Neuron (in vitro differentiated cells): Measurements from ENCODE around the gene LINC01488.

Experiments
- H2AFZ ChIP-seq: one replicate; pipeline ENCODE4 v1.6.1; 2013; ENCODE audit warnings: low read depth, mild to moderate bottlenecking, inconsistent platforms, low read length, moderate library complexity
- H3K27me3 ChIP-seq: one replicate; pipeline ENCODE4 v1.6.1; 2013; ENCODE audit warnings: low read length; ENCODE audit not compliant: insufficient read depth
- H3K36me3 ChIP-seq: one replicate; pipeline ENCODE4 v1.6.1; 2013; ENCODE audit warnings: low read length; ENCODE audit not compliant: insufficient read depth
- H3K4me1 ChIP-seq: one replicate; pipeline ENCODE4 v1.6.1; 2013; ENCODE audit warnings: low read length; ENCODE audit not compliant: insufficient read depth
- H3K4me3 ChIP-seq: 2 replicates; pipeline ENCODE4 v1.5.1; 2013; ENCODE audit warnings: mild to moderate bottlenecking, low read length, moderate library complexity
- H3K9me3 ChIP-seq: one replicate; pipeline ENCODE4 v1.6.1; 2013; ENCODE audit warnings: low read length

LINC01488 gene

GRCh38 chr11:69440876-69441275, 40.6 kb upstream of the LINC01488 start:
- Histone ChIP-seq H3K9me3 (no peaks in the 10 kb centered on the region), H2AFZ (no peak overlapping the region), H3K27me3 (no peaks in the 10 kb centered on the region), H3K36me3 (no peaks in the 10 kb centered on the region), H3K4me1 (peaks cover 17% of the 10 kb centered on the region), H3K4me3 (no peak overlapping the region)

- Histone ChIP-seq H3K4me1 (peaks cover 17% of the 10 kb centered on the region), H3K36me3 (no peaks in the 10 kb centered on the region), H3K27me3 (no peaks in the 10 kb centered on the region), H2AFZ (no peak overlapping the region), H3K4me3 (no peak overlapping the region), H3K9me3 (no peaks in the 10 kb centered on the region)
Observed at GRCh38 chr11:69442012-69442806, 39.3 kb upstream of the LINC01488 start.

GRCh38 chr11:69442807-69443137, 38.7 kb upstream of the LINC01488 start:
- Histone ChIP-seq H3K4me1 (peaks cover 17% of the 10 kb centered on the region), H3K27me3 (no peaks in the 10 kb centered on the region), H3K36me3 (no peaks in the 10 kb centered on the region), H2AFZ (peak overlapping the region; percentile 91), H3K9me3 (no peaks in the 10 kb centered on the region), H3K4me3 (peak overlapping the region; percentile 44)

GRCh38 chr11:69443138-69443967, 38.1 kb upstream of the LINC01488 start:
- H3K4me1 ChIP-seq = peaks cover 17% of the 10 kb centered on the region
- H2AFZ ChIP-seq = peak overlapping the region; percentile 91
- peak overlapping the region; percentile 44 for H3K4me3 ChIP-seq
- H3K9me3 ChIP-seq = no peaks in the 10 kb centered on the region
- H3K27me3 ChIP-seq = no peaks in the 10 kb centered on the region
- H3K36me3 ChIP-seq = no peaks in the 10 kb centered on the region

- H3K9me3 ChIP-seq = no peaks in the 10 kb centered on the region
- H2AFZ ChIP-seq = peak overlapping the region; percentile 91
- no peaks in the 10 kb centered on the region for H3K27me3 ChIP-seq
- H3K36me3 ChIP-seq = no peaks in the 10 kb centered on the region
- H3K4me1 ChIP-seq = peaks cover 19% of the 10 kb centered on the region
- H3K4me3 ChIP-seq = peak overlapping the region; percentile 44
Observed at GRCh38 chr11:69443968-69444364, 37.5 kb upstream of the LINC01488 start.

GRCh38 chr11:69444381-69445130, 36.9 kb upstream of the LINC01488 start:
- Histone ChIP-seq H2AFZ (no peak overlapping the region), H3K4me3 (no peak overlapping the region), H3K4me1 (peaks cover 20% of the 10 kb centered on the region), H3K36me3 (no peaks in the 10 kb centered on the region), H3K27me3 (no peaks in the 10 kb centered on the region), H3K9me3 (no peaks in the 10 kb centered on the region)

GRCh38 chr11:69445131-69445470, 36.4 kb upstream of the LINC01488 start:
- peaks cover 20% of the 10 kb centered on the region for H3K4me1 ChIP-seq
- no peaks in the 10 kb centered on the region for H3K27me3 ChIP-seq
- no peak overlapping the region for H2AFZ ChIP-seq
- no peak overlapping the region for H3K4me3 ChIP-seq
- no peaks in the 10 kb centered on the region for H3K9me3 ChIP-seq
- no peaks in the 10 kb centered on the region for H3K36me3 ChIP-seq

GRCh38 chr11:69446108-69446507, 35.4 kb upstream of the LINC01488 start:
- Histone ChIP-seq H3K4me3 (no peak overlapping the region), H3K4me1 (peaks cover 20% of the 10 kb centered on the region), H2AFZ (no peak overlapping the region), H3K27me3 (no peaks in the 10 kb centered on the region), H3K9me3 (no peaks in the 10 kb centered on the region), H3K36me3 (no peaks in the 10 kb centered on the region)

- no peak overlapping the region for H2AFZ ChIP-seq
- no peaks in the 10 kb centered on the region for H3K27me3 ChIP-seq
- H3K4me1 ChIP-seq = peaks cover 15% of the 10 kb centered on the region
- H3K36me3 ChIP-seq = no peaks in the 10 kb centered on the region
- no peak overlapping the region for H3K4me3 ChIP-seq
- no peaks in the 10 kb centered on the region for H3K9me3 ChIP-seq
Observed at GRCh38 chr11:69447786-69448185, 33.7 kb upstream of the LINC01488 start.

GRCh38 chr11:69448471-69449284, 32.8 kb upstream of the LINC01488 start:
- peaks cover 8% of the 10 kb centered on the region for H3K4me1 ChIP-seq

GRCh38 chr11:69449320-69450063, 32.0 kb upstream of the LINC01488 start:
- Histone ChIP-seq H2AFZ (no peak overlapping the region), H3K4me3 (no peak overlapping the region), H3K4me1 (peaks cover 3% of the 10 kb centered on the region), H3K27me3 (no peaks in the 10 kb centered on the region), H3K36me3 (no peaks in the 10 kb centered on the region), H3K9me3 (no peaks in the 10 kb centered on the region)

More at GRCh38 chr11:69448471-69449284, 32.8 kb upstream of the LINC01488 start:
- no peaks in the 10 kb centered on the region for H3K27me3 ChIP-seq
- no peaks in the 10 kb centered on the region for H3K36me3 ChIP-seq
- no peak overlapping the region for H3K4me3 ChIP-seq
- H3K9me3 ChIP-seq = no peaks in the 10 kb centered on the region
- H2AFZ ChIP-seq = no peak overlapping the region
